Left ventricle myocardium inferior (tissue), 1 donor: ENCODE measurements around the gene KIAA1217. TPM values are rescaled to one million over a fixed set of nuclear protein-coding genes. Genes with fewer than 3 reads are reported as not detected.

Experiments
- DNase-seq: peaks from one replicate; pipeline ENCODE4 v3.0.0-alpha.2; 2020
- H3K27ac ChIP-seq: fragments of 200-600 bp; replicated peaks from 2 replicates; pipeline ENCODE4 v1.8.0; 2021
- H3K27me3 ChIP-seq: fragments of 200-600 bp; 2 replicates; pipeline ENCODE4 v1.8.0; 2021; ENCODE audit warnings: low read depth
- H3K36me3 ChIP-seq: fragments of 200-600 bp; 2 replicates; pipeline ENCODE4 v1.8.0; 2021
- H3K4me1 ChIP-seq: fragments of 200-600 bp; 2 replicates; pipeline ENCODE4 v1.8.0; 2021
- H3K4me3 ChIP-seq: fragments of 200-600 bp; 2 replicates; pipeline ENCODE4 v1.8.0; 2021; ENCODE audit warnings: mild to moderate bottlenecking, moderate library complexity
- H3K9me3 ChIP-seq: fragments of 200-600 bp; replicated peaks from 2 replicates; pipeline ENCODE4 v1.8.0; 2021
- intact Hi-C: fragments of 100-400 bp; cut with micrococcal nuclease; formaldehyde crosslinking; loops from one replicate; pipeline ENCODE4 v1.11.0; 2022
- microRNA-seq: library from miRNA; unstranded; fragments of <30 nt; microRNA quantifications from one replicate; pipeline ENCODE4 v1.2.0, GENCODE V29; 2020
- total RNA-seq: library from RNA; stranded (reverse); fragmentation: NEBNext Ultra II Directional; extraction: Animal tissue kit (Norgen Biotek cat#: 25700); gene quantifications from one replicate; pipeline ENCODE4 v1.2.1, GENCODE V29; 2021
- TF ChIP-seq, protein P1 (sequence below): fragments of 200-600 bp; IDR thresholded peaks from 2 replicates; pipeline ENCODE4 v1.8.0; 2021; ENCODE audit warnings: antibody characterized with exemption, mild to moderate bottlenecking, borderline replicate concordance
- donor health status: DM: no; HTN: yes; CAD: no; lungs with severe emphysema.

The KIAA1217 gene
- total RNA-seq, 1 donor from 2014 or later = 30.2 TPM

DNA sequence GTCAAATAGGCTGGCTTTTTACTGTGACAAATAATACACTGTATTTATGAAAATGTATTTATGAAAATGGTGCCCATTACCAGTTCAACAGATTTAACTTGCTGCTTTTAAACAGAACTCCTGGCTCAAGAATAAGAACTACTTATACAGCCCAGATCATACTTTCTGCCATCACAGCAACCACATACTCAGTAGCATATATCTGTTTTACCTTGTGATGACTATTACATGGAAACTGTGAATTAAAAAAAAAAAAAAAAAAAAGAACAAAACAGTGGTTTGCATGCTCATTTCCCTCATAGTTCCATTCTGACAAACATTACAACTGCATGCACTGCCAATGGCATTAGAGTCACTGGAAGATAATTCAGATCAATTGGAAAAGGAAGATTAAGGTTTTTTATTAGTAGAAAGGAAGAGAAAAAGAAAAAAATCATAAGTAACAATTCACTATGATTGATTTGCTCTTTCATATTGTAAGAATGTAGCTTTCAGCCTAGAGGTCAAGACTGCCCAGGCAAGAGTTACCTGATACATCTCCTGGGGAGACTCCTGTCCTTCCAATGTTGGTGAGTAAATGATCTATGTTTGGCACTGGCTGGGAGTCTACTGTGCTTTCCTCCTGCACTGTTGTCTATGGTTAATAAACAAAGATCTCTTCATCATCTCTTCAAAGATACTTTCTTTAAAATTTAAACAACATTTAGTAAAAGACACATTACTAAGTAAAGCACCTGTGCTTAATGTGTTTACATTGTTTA lies 381.9 kb downstream of the KIAA1217 start:
- DNase-seq = no peak
- TF ChIP-seq, protein P1, sequence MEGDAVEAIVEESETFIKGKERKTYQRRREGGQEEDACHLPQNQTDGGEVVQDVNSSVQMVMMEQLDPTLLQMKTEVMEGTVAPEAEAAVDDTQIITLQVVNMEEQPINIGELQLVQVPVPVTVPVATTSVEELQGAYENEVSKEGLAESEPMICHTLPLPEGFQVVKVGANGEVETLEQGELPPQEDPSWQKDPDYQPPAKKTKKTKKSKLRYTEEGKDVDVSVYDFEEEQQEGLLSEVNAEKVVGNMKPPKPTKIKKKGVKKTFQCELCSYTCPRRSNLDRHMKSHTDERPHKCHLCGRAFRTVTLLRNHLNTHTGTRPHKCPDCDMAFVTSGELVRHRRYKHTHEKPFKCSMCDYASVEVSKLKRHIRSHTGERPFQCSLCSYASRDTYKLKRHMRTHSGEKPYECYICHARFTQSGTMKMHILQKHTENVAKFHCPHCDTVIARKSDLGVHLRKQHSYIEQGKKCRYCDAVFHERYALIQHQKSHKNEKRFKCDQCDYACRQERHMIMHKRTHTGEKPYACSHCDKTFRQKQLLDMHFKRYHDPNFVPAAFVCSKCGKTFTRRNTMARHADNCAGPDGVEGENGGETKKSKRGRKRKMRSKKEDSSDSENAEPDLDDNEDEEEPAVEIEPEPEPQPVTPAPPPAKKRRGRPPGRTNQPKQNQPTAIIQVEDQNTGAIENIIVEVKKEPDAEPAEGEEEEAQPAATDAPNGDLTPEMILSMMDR = no peak
- H3K27ac ChIP-seq = no peak overlapping the region
- H3K27me3 ChIP-seq = no peaks in the 10 kb centered on the region
- H3K9me3 ChIP-seq = no peaks in the 10 kb centered on the region
- intact Hi-C loops = no loop called here
- H3K4me3 ChIP-seq = no peak overlapping the region
- H3K36me3 ChIP-seq = peaks cover 99% of the 10 kb centered on the region
- no peaks in the 10 kb centered on the region for H3K4me1 ChIP-seq

DNA sequence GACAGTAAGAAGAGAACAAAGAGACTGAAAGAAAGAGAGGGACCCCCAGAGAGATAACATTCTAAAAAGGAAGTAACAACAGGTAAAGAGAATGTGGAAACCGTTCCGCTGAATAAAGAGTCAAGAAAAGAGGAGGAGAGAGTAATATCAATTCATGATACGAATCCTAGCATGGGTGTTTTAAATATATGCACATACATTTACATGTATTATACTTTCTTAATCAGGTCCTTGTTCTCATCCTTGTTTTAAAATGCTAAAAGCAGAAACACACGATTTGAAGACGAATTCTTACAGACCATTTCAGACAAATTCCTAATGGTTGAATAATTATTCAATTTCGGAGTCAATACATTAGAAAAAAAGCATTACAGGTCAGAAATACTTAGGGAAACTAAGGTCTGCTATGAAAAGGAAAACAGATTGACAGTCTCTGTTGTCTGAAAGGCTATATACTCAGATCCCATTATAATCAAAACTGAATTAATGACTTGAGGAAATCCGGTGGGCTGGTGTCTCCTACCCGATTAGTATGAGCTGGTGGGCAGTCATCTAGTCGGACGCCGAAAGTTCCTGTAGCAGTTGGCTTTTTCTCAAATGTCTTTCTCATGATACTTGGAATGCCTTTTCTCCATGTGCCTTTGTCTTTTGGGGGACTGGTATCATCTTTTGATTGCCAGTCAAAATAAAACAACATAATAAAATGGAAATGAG lies 387.4 kb downstream of the KIAA1217 start:
- no peaks in the 10 kb centered on the region for H3K9me3 ChIP-seq
- no peaks in the 10 kb centered on the region for H3K4me1 ChIP-seq
- H3K36me3 ChIP-seq = peaks cover 99% of the 10 kb centered on the region
- no peak overlapping the region for H3K4me3 ChIP-seq
- no peak for DNase-seq
- H3K27ac ChIP-seq = no peak overlapping the region
- TF ChIP-seq, protein P1 = no peak
- intact Hi-C loops = no loop called here
- H3K27me3 ChIP-seq = no peaks in the 10 kb centered on the region

DNA sequence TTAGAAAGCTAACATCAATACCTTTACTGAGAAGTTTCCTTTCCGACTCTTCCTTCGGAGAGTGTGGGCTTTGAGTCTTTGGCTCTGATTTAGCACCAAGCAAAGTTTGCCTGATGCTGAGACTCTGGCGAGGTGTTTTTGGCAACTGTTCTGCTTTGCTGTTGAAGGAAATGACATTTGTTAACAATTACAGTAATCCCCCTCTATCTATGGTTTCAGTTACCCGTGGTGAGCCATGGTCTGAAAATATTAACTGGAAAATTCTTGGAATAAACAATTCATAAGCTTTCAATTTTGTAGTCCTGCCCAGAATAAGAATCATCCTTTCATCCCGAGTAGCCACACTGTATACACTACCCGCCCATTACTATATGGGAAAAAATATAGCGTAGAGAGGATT lies 388.5 kb downstream of the KIAA1217 start:
- no peak for DNase-seq
- no peak overlapping the region for H3K4me3 ChIP-seq
- intact Hi-C loops = no loop called here
- TF ChIP-seq, protein P1 = no peak
- no peaks in the 10 kb centered on the region for H3K4me1 ChIP-seq
- no peaks in the 10 kb centered on the region for H3K27me3 ChIP-seq
- no peak overlapping the region for H3K27ac ChIP-seq
- no peaks in the 10 kb centered on the region for H3K9me3 ChIP-seq
- peaks cover 99% of the 10 kb centered on the region for H3K36me3 ChIP-seq

Small RNA genes lying within 50 kb of the gene (microRNA-seq; reads per million reads assigned to microRNA genes)
- gene MIR603 = not detected
